H9 (cell line): ENCODE measurements around the gene NR1I2. TPM values are rescaled to one million over a fixed set of nuclear protein-coding genes. Genes with fewer than 3 reads are reported as not detected.
A peak's percentile ranks its signal among the peaks of the same experiment; 100 is the strongest.

Source experiments
- DNase-seq: peaks from one replicate; pipeline ENCODE4 v3.0.0-alpha.2; 2017
- H2AFZ ChIP-seq: one replicate; pipeline ENCODE4 v1.6.1; 2013; ENCODE audit warnings: mild to moderate bottlenecking, low read length, control low read depth, moderate library complexity
- H2AK5ac ChIP-seq: 2 replicates; pipeline ENCODE4 v1.6.1; 2013; ENCODE audit warnings: low read length, control low read depth, mixed read lengths; ENCODE audit not compliant: insufficient read length
- H2BK120ac ChIP-seq: one replicate; pipeline ENCODE4 v1.6.1; 2013; ENCODE audit warnings: low read depth, mild to moderate bottlenecking, low read length, control low read depth, inconsistent platforms; ENCODE audit not compliant: poor library complexity, severe bottlenecking
- H2BK12ac ChIP-seq: 2 replicates; pipeline ENCODE4 v1.6.1; 2013; ENCODE audit warnings: low read length, control low read depth, mixed read lengths, low read depth; ENCODE audit not compliant: insufficient read length
- H2BK15ac ChIP-seq: 2 replicates; pipeline ENCODE4 v1.6.1; 2013; ENCODE audit warnings: low read depth, low read length, control low read depth
- H2BK20ac ChIP-seq: one replicate; pipeline ENCODE4 v1.6.1; 2013; ENCODE audit warnings: low read depth, mild to moderate bottlenecking, low read length, control low read depth, inconsistent platforms; ENCODE audit not compliant: poor library complexity, severe bottlenecking
- H2BK5ac ChIP-seq: 2 replicates; pipeline ENCODE4 v1.6.1; 2013; ENCODE audit warnings: low read length, control low read depth, mixed read lengths; ENCODE audit not compliant: insufficient read length
- H3K14ac ChIP-seq: 2 replicates; pipeline ENCODE4 v1.6.1; 2013; ENCODE audit warnings: low read length, control low read depth; ENCODE audit not compliant: insufficient read depth
- H3K18ac ChIP-seq: 2 replicates; pipeline ENCODE4 v1.6.1; 2013; ENCODE audit warnings: low read depth, mild to moderate bottlenecking, mixed read lengths, low read length, control low read depth; ENCODE audit not compliant: insufficient read length
- H3K23ac ChIP-seq: 2 replicates; pipeline ENCODE4 v1.6.1; 2013; ENCODE audit warnings: low read length, control low read depth, mixed read lengths, low read depth; ENCODE audit not compliant: insufficient read length
- H3K23me2 ChIP-seq: 2 replicates; pipeline ENCODE4 v1.6.1; 2013; ENCODE audit warnings: low read depth, mild to moderate bottlenecking, mixed read lengths, low read length, control low read depth; ENCODE audit not compliant: insufficient read length, poor library complexity, severe bottlenecking
- H3K27ac ChIP-seq: 2 replicates; pipeline ENCODE4 v1.5.1; 2013; ENCODE audit warnings: low read length, control low read depth, mixed read lengths, low read depth; ENCODE audit not compliant: insufficient read length
- H3K27me3 ChIP-seq: 2 replicates; pipeline ENCODE4 v1.6.1; 2013; ENCODE audit warnings: low read length, control low read depth, inconsistent platforms; ENCODE audit not compliant: insufficient read depth
- H3K4ac ChIP-seq: 2 replicates; pipeline ENCODE4 v1.6.1; 2013; ENCODE audit warnings: low read depth, mild to moderate bottlenecking, control low read depth, inconsistent platforms, low read length, moderate library complexity
- H3K4me1 ChIP-seq: 2 replicates; pipeline ENCODE4 v1.6.1; 2013; ENCODE audit warnings: low read length, control low read depth, inconsistent platforms; ENCODE audit not compliant: insufficient read depth
- H3K4me2 ChIP-seq: 2 replicates; pipeline ENCODE4 v1.6.1; 2013; ENCODE audit warnings: low read length, control low read depth, mixed read lengths; ENCODE audit not compliant: insufficient read length, insufficient read depth
- H3K56ac ChIP-seq: 2 replicates; pipeline ENCODE4 v1.6.1; 2013; ENCODE audit warnings: low read depth, mild to moderate bottlenecking, mixed read lengths, low read length, control low read depth; ENCODE audit not compliant: insufficient read length
- H3K79me1 ChIP-seq: 2 replicates; pipeline ENCODE4 v1.6.1; 2013; ENCODE audit warnings: low read depth, mild to moderate bottlenecking, moderate library complexity, low read length, control low read depth, inconsistent platforms; ENCODE audit not compliant: insufficient read depth, poor library complexity, severe bottlenecking
- H3K79me2 ChIP-seq: 2 replicates; pipeline ENCODE4 v1.6.1; 2013; ENCODE audit warnings: low read length, control low read depth, inconsistent platforms; ENCODE audit not compliant: insufficient read depth
- H3K9ac ChIP-seq: 2 replicates; pipeline ENCODE4 v1.6.1; 2013; ENCODE audit warnings: low read length, control low read depth, mixed read lengths; ENCODE audit not compliant: insufficient read length; ENCODE audit errors: extremely low read depth
- H3K9me3 ChIP-seq: one replicate; pipeline ENCODE4 v1.6.1; 2013; ENCODE audit warnings: low read depth, low read length, inconsistent platforms; ENCODE audit not compliant: control insufficient read depth
- H3T11ph ChIP-seq: one replicate; pipeline ENCODE4 v1.6.1; 2013; ENCODE audit warnings: mild to moderate bottlenecking, low read length, control low read depth, inconsistent platforms
- H4K20me1 ChIP-seq: one replicate; pipeline ENCODE4 v1.6.1; 2013; ENCODE audit not compliant: control insufficient read depth, insufficient read length, insufficient read depth
- H4K5ac ChIP-seq: 2 replicates; pipeline ENCODE4 v1.6.1; 2013; ENCODE audit warnings: low read depth, mild to moderate bottlenecking, mixed read lengths, low read length, control low read depth; ENCODE audit not compliant: insufficient read length
- H4K8ac ChIP-seq: replicated peaks from 2 replicates; pipeline ENCODE4 v1.6.1; 2013; ENCODE audit warnings: low read length, control low read depth, mixed read lengths, low read depth; ENCODE audit not compliant: insufficient read length
- H4K91ac ChIP-seq: 2 replicates; pipeline ENCODE4 v1.6.1; 2013; ENCODE audit warnings: low read depth, mild to moderate bottlenecking, moderate library complexity, mixed read lengths, low read length, control low read depth; ENCODE audit not compliant: insufficient read length
- H3K27ac Mint-ChIP-seq, 3 experiments: 2 replicates in 2 of 3; 3 replicates in 1 of 3; pipeline ENCODE4 v1.8.0; 2020 to 2021; ENCODE audit warnings: mixed read lengths in 3 of 3, mild to moderate bottlenecking in 1 of 3, moderate library complexity in 1 of 3
- H3K27me3 Mint-ChIP-seq: 2 replicates; pipeline ENCODE4 v1.8.0; 2021; ENCODE audit warnings: low read depth, mild to moderate bottlenecking, moderate library complexity, mixed read lengths
- H3K36me3 Mint-ChIP-seq, 3 experiments: 2 replicates in 2 of 3; 3 replicates in 1 of 3; pipeline ENCODE4 v1.8.0; 2020 to 2021; ENCODE audit warnings: low read depth in 3 of 3, mixed read lengths in 3 of 3; ENCODE audit not compliant: insufficient read depth in 1 of 3
- H3K4me1 Mint-ChIP-seq, 2 experiments: 2 replicates each; pipeline ENCODE4 v1.8.0; 2020; ENCODE audit warnings: mixed read lengths in 2 of 2
- H3K4me3 Mint-ChIP-seq, 2 experiments: 2 replicates in 1 of 2; 3 replicates in 1 of 2; pipeline ENCODE4 v1.8.0; 2020 to 2021; ENCODE audit warnings: mild to moderate bottlenecking in 2 of 2, mixed read lengths in 2 of 2, moderate library complexity in 1 of 2
- H3K9me3 Mint-ChIP-seq, 2 experiments: 2 replicates in 1 of 2; 3 replicates in 1 of 2; pipeline ENCODE4 v1.8.0; 2020; ENCODE audit warnings: mild to moderate bottlenecking in 2 of 2, mixed read lengths in 2 of 2, moderate library complexity in 1 of 2
- WGBS: extraction: QIAGEN DNeasy Blood & Tissue Kit; methylation state at CpG from one replicate; pipeline ENCODE4 v1.1.7; 2013; ENCODE audit warnings: missing lambda C conversion rate, low lambda C conversion rate, mixed read lengths; ENCODE audit not compliant: insufficient read length; ENCODE audit errors: extremely low coverage; 5-methylcytosine and 5-hydroxymethylcytosine counted together
- total RNA-seq: library from RNA; stranded (reverse); gene quantifications from 2 replicates; pipeline ENCODE4 v1.2.1, GENCODE V29; 2021
- TF ChIP-seq, protein P1 (sequence below): fragments of 200-600 bp; sonication (generic); conservative IDR thresholded peaks from 3 replicates; pipeline ENCODE4 v1.8.0; 2021; ENCODE audit warnings: antibody characterized with exemption, mild to moderate bottlenecking

NR1I2 gene
- total RNA-seq, 1 experiment from 2014 or later: not detected

DNA sequence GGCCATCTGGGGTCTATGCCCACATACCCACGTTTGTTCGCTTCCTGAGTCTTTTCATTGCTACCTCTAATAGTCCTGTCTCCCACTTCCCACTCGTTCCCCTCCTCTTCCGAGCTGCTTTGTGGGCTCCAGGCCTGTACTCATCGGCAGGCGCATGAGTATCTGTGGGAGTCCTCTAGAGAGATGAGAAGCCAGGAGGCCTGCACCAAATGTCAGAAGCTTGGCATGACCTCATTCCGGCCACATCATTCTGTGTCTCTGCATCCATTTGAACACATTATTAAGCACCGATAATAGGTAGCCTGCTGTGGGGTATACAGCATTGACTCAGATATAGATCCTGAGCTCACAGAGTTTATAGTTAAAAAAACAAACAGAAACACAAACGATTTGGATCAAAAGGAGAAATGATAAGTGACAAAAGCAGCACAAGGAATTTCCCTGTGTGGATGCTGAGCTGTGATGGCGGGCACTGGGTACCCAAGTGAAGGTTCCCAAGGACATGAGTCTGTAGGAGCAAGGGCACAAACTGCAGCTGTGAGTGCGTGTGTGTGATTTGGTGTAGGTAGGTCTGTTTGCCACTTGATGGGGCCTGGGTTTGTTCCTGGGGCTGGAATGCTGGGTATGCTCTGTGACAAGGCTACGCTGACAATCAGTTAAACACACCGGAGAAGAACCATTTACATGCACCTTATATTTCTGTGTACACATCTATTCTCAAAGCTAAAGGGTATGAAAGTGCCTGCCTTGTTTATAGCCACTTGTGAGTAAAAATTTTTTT lies 35.9 kb downstream of the NR1I2 start:
- H2BK120ac ChIP-seq: no peak overlapping the region
- no peaks in the 10 kb centered on the region; the same call in 1 of the 2 replicates for H3K27me3 Mint-ChIP-seq

More for the DNA sequence above, 35.9 kb downstream of the NR1I2 start:
- no peak for DNase-seq
- no peak overlapping the region for H2BK20ac ChIP-seq
- no peaks in the 10 kb centered on the region; a peak in 1 of 7 replicates for H3K36me3 Mint-ChIP-seq
- H3K79me2 ChIP-seq: no peaks in the 10 kb centered on the region
- no peak overlapping the region for H3K18ac ChIP-seq
- no peak overlapping the region for H3K27ac ChIP-seq
- no peaks in the 10 kb centered on the region for H3K27me3 ChIP-seq
- H2AK5ac ChIP-seq: no peak overlapping the region
- peak overlapping the region in 1 of 3 experiments; percentile 68; a peak in 2 of 7 replicates for H3K27ac Mint-ChIP-seq
- no peaks in the 10 kb centered on the region for H3K4me1 ChIP-seq
- no CpG with 5 or more reads among the region's 13 CpGs for WGBS
- H4K20me1 ChIP-seq: peaks cover 2% of the 10 kb centered on the region
- no peak overlapping the region for H4K8ac ChIP-seq
- no peak overlapping the region for H2BK15ac ChIP-seq
- no peak overlapping the region for H3K4ac ChIP-seq
- H3K79me1 ChIP-seq: no peaks in the 10 kb centered on the region
- H4K5ac ChIP-seq: no peak overlapping the region
- H3K56ac ChIP-seq: no peak overlapping the region
- no peak overlapping the region for H3K9ac ChIP-seq
- no peak overlapping the region for H2BK12ac ChIP-seq
- TF ChIP-seq, protein P1, sequence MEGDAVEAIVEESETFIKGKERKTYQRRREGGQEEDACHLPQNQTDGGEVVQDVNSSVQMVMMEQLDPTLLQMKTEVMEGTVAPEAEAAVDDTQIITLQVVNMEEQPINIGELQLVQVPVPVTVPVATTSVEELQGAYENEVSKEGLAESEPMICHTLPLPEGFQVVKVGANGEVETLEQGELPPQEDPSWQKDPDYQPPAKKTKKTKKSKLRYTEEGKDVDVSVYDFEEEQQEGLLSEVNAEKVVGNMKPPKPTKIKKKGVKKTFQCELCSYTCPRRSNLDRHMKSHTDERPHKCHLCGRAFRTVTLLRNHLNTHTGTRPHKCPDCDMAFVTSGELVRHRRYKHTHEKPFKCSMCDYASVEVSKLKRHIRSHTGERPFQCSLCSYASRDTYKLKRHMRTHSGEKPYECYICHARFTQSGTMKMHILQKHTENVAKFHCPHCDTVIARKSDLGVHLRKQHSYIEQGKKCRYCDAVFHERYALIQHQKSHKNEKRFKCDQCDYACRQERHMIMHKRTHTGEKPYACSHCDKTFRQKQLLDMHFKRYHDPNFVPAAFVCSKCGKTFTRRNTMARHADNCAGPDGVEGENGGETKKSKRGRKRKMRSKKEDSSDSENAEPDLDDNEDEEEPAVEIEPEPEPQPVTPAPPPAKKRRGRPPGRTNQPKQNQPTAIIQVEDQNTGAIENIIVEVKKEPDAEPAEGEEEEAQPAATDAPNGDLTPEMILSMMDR: no peak
- no peaks in the 10 kb centered on the region for H3K9me3 ChIP-seq
- H3K14ac ChIP-seq: no peak overlapping the region
- H2BK5ac ChIP-seq: no peak overlapping the region
- no peak overlapping the region for H3K23ac ChIP-seq
- no peaks in the 10 kb centered on the region for H3K9me3 Mint-ChIP-seq
- no peak overlapping the region for H3K4me3 Mint-ChIP-seq
- H3K4me2 ChIP-seq: no peak overlapping the region
- no peak overlapping the region for H4K91ac ChIP-seq
- H2AFZ ChIP-seq: no peak overlapping the region
- H3K23me2 ChIP-seq: no peaks in the 10 kb centered on the region
- H3T11ph ChIP-seq: no peak overlapping the region
- peaks cover 4 to 7% of the 10 kb centered on the region in 2 experiments; a peak in 3 of 4 replicates for H3K4me1 Mint-ChIP-seq
